ENCODE measurements around the gene MAPKAP1. TPM values are rescaled to one million over a fixed set of nuclear protein-coding genes. Genes with fewer than 3 reads are reported as not detected.
"Not testable (repeated sequence)": the region's sequence is repeated elsewhere in the genome, so short reads cannot be mapped to it uniquely, and the experiment has no call there.

The MAPKAP1 gene
- total and polyA plus RNA-seq, 2 experiments from 2014 or later = 68.4 to 98.5 TPM

- TF ChIP-seq NANOG (IDR thresholded peaks at IDR 0.05; ENCODE audit: borderline replicate concordance) (no peak), ZNF331 (CRISPR knock-in tag; IDR thresholded peaks at IDR 0.05; ENCODE audit: low read depth) (no peak), ETS1 (IDR thresholded peaks at IDR 0.05) (no peak), STAT1 (IDR thresholded peaks at IDR 0.05; ENCODE audit: unreplicated experiment) (no peak), EZH2phosphoT487 (IDR thresholded peaks at IDR 0.05; ENCODE audit: unreplicated experiment) (no peak), JUNB (IDR thresholded peaks at IDR 0.05; ENCODE audit: unreplicated experiment) (no peak), ZNF114 (CRISPR knock-in tag; IDR thresholded peaks at IDR 0.05) (no peak), CTCF (conservative IDR thresholded peaks at IDR 0.05; ENCODE audit: low read depth in 2 of 2) (no peak)
- H3F3A ChIP-seq (replicated peaks; ENCODE audit: low read depth) = no peaks in the 10 kb centered on the region
- no peaks in the 10 kb centered on the region for H3K4me1 ChIP-seq (ENCODE audit: insufficient read depth)
- Mint-ChIP-seq H3K27me3 (ENCODE audit: insufficient read depth, low read depth, poor library complexity) (peaks cover 8% of the 10 kb centered on the region), H3K36me3 (ENCODE audit: low read depth) (peaks cover 81% of the 10 kb centered on the region), H3K4me1 (no peaks in the 10 kb centered on the region), H3K27ac (no peak overlapping the region), H3K9me3 (peaks cover 79% of the 10 kb centered on the region), H3K4me3 (no peak overlapping the region)
- H3K4me2 ChIP-seq = no peak overlapping the region
- no peak overlapping the region for H2AFZ ChIP-seq
- peaks cover 14% of the 10 kb centered on the region for H3K79me2 ChIP-seq (replicated peaks; ENCODE audit: insufficient read depth)
- no peaks in the 10 kb centered on the region for H4K20me1 ChIP-seq (replicated peaks; ENCODE audit: insufficient read depth)
- 0 out of 2 replicates have a peak, but pooled peaks cover 5% of the 10 kb centered on the region for H3K9me2 ChIP-seq (ENCODE audit: insufficient read depth)
- peaks cover 17% of the 10 kb centered on the region for H3K36me3 ChIP-seq (ENCODE audit: insufficient read depth)
- no peak overlapping the region for H3K27ac ChIP-seq (ENCODE audit: low read depth)
- ATAC-seq (no peak), DNase-seq (ENCODE audit: low spot score) (no peak)
- no peak overlapping the region for H3K4me3 ChIP-seq
- no peaks in the 10 kb centered on the region for H3K27me3 ChIP-seq (ENCODE audit: insufficient read depth)
Observed at GRCh38 chr9:125574126-125574877, 132.7 kb downstream of the MAPKAP1 start.

GRCh38 chr9:125572461-125572860 lies 134.5 kb downstream of the MAPKAP1 start:
- not testable (repeated sequence) for H3K27ac Mint-ChIP-seq; H3F3A ChIP-seq (replicated peaks; ENCODE audit: low read depth); H3K27ac ChIP-seq (ENCODE audit: low read depth); H4K20me1 ChIP-seq (replicated peaks; ENCODE audit: insufficient read depth); H3K4me1 Mint-ChIP-seq; ATAC-seq; H3K4me3 Mint-ChIP-seq; H3K4me2 ChIP-seq; H3K4me1 ChIP-seq (ENCODE audit: insufficient read depth); H2AFZ ChIP-seq; H3K27me3 ChIP-seq (ENCODE audit: insufficient read depth); H3K9me2 ChIP-seq (ENCODE audit: insufficient read depth); DNase-seq (ENCODE audit: low spot score); H3K27me3 Mint-ChIP-seq (ENCODE audit: insufficient read depth, low read depth, poor library complexity); H3K4me3 ChIP-seq
- Mint-ChIP-seq H3K9me3 (peaks cover 69% of the 10 kb centered on the region), H3K36me3 (ENCODE audit: low read depth) (peaks cover 69% of the 10 kb centered on the region)
- H3K36me3 ChIP-seq (ENCODE audit: insufficient read depth) = peaks cover 17% of the 10 kb centered on the region
- H3K79me2 ChIP-seq (replicated peaks; ENCODE audit: insufficient read depth) = peaks cover 14% of the 10 kb centered on the region

GRCh38 chr9:125571824-125572223 lies 135.2 kb downstream of the MAPKAP1 start:
- H3K4me3 Mint-ChIP-seq; H4K20me1 ChIP-seq (replicated peaks; ENCODE audit: insufficient read depth); H3K4me3 ChIP-seq; DNase-seq (ENCODE audit: low spot score); H3F3A ChIP-seq (replicated peaks; ENCODE audit: low read depth); H3K27me3 ChIP-seq (ENCODE audit: insufficient read depth); H3K27ac Mint-ChIP-seq; H3K4me2 ChIP-seq; H3K4me1 Mint-ChIP-seq; H3K9me2 ChIP-seq (ENCODE audit: insufficient read depth); H2AFZ ChIP-seq; H3K4me1 ChIP-seq (ENCODE audit: insufficient read depth); ATAC-seq; H3K27ac ChIP-seq (ENCODE audit: low read depth); H3K27me3 Mint-ChIP-seq (ENCODE audit: insufficient read depth, low read depth, poor library complexity): not testable (repeated sequence)
- H3K79me2 ChIP-seq (replicated peaks; ENCODE audit: insufficient read depth) = peaks cover 14% of the 10 kb centered on the region
- peaks cover 17% of the 10 kb centered on the region for H3K36me3 ChIP-seq (ENCODE audit: insufficient read depth)
- Mint-ChIP-seq H3K9me3 (peaks cover 66% of the 10 kb centered on the region), H3K36me3 (ENCODE audit: low read depth) (peaks cover 66% of the 10 kb centered on the region)

All from GM23338 (cell line).